Sciatic nerve (tissue), 2 donors: ENCODE data around the gene LONRF2. TPM values are rescaled to one million over a fixed set of nuclear protein-coding genes. Genes with fewer than 3 reads are reported as not detected.

ENCODE experiments used
- ATAC-seq: fragments of 200-7000 bp; cut with Tn5 transposase; one replicate; pipeline ENCODE4 v1.9.1; 2020; ENCODE audit warnings: mild to moderate bottlenecking, moderate library complexity
- DNase-seq: peaks from one replicate; pipeline ENCODE4 v3.0.0-alpha.2; 2020; ENCODE audit warnings: low spot score
- intact Hi-C: fragments of 100-400 bp; cut with DNase I; formaldehyde crosslinking; loops from one replicate; pipeline ENCODE4 v1.14.2; 2022
- total RNA-seq: library from RNA; stranded (reverse); fragmentation: NEBNext Ultra II Directional; extraction: Animal tissue kit (Norgen Biotek cat#: 25700); gene quantifications from one replicate; pipeline ENCODE4 v1.2.1, GENCODE V29; 2021
- donor health status: DM: no; HTN: no; CAD: no.
- donor health status: DM: no; HTN: no; CAD: no.

The LONRF2 gene
- total RNA-seq, 1 donor from 2014 or later, result 11.4 TPM

GRCh38 chr2:100245681-100246080, 76.6 kb downstream of the LONRF2 start:
- ATAC-seq (no peak), DNase-seq (no peak)
- intact Hi-C loops, result no loop called here

DNA sequence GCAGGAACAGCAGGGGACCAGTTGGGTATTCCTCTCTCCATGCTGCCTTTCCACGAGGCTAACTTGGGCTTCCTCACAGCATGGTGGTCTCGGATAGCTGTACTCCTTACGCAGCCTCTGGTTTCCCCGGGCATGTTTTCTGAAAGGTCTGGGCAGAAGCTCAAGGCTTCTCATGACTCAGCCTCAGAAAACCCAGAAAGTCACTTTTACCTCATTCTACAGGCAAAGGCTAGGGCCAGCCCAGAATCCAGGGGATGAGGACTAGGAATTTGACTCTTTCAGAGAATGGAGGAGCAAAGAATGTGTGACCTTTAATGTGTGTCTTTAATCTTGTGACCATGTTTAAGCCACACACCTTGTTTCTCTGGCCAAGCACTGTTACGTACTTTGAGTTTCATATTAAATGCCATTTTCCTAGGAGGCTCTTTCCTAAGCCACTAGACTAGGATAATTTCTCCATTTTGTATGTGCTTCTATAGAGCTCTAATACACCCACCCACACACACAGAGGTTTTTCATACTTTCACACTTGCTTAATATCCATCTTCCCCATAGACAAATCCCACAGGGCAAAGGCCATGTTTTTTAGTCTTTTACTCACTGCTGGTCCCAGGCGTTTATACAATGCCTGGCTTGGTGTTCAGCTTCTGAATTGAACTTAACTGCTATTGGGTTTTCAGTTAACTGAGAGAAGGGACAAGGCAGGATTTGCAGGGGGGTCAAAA, 77.3 kb downstream of the LONRF2 start:
- ATAC-seq (no peak), DNase-seq (no peak)

DNA sequence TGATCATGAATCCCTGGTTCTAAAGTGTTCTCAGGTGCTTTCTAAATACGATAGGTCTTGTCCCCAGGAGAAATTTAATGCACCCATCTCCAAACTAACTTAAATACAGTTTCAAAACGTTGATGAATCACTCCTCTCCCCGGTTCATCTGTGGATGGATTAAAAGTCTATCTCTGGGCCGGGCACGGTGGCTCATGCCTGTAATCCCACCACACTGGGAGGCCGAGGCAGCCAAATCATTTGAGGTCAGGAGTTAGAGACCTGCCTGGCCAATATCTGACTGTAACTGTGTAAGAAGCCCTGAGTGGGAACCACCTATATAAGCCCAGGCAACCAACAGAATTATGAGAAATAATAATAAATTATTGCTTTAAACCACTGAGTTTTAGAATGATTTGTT, 78.7 kb downstream of the LONRF2 start:
- DNase-seq (no peak), ATAC-seq (no peak)
- intact Hi-C loops, result no loop called here

More for the DNA sequence above, 77.3 kb downstream of the LONRF2 start:
- intact Hi-C loops, result no loop called here

DNA sequence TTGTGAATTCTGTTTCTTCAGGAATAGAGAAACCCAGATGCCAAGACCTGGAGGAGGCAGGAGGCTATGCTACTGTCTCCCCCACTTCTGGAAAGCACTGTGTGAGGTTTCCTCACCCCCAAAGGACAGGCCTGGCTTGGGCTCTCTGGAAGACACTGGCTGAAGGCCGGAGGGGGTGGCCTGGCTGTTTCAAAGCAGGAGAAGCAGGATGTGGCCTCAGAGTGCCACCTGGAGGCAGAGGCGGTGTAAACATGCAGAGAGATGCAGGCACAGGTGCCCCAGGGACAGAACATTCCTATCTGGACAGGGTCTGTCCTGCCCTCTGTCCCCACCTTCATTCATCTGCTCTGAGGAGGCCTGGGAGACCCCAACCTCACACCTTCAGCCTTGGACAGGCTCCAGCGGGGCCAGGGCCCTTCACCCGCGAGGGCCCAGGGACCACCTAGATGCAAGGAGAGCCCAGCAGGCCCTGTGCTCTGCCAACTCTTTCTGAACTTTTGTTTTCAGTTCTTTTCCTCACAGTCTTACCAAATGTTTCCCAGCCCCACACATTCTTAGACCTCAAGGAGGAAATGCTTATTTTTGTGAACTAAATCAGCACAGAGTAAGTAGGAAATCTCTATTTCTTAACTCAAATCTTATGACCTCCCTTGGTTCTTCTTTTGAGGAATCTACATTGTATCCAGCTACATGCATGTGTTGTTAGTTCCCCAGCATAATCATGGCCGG, 79.2 kb downstream of the LONRF2 start:
- intact Hi-C loops, result no loop called here
- peak; percentile 85 for ATAC-seq
- peak; percentile 83 for DNase-seq

GRCh38 chr2:100242476-100242875, 79.8 kb downstream of the LONRF2 start:
- ATAC-seq, result peak; percentile 5
- DNase-seq, result no peak
- intact Hi-C loops, result no loop called here

GRCh38 chr2:100241236-100241635, 81.1 kb downstream of the LONRF2 start:
- intact Hi-C loops, result no loop called here
- ATAC-seq (no peak), DNase-seq (no peak)

DNA sequence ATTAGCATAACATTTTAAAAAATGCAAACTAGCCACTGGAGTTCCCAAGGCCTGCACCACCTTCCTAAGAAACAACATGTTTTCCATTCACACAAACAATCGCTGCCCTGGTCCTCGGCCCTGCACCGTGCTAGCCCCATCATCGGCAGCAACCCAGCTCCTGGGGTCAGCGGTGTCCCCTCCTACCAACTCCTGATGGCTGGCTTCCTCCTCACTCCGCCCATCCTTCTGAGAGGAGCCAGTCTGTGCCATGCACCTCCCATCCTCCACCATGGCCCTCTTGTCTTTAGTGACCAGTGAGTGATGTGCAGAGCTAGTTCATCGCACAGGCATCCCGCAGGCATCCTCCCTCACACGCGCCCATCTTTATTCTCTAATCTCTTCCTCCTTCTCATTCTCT, 81.9 kb downstream of the LONRF2 start:
- intact Hi-C loops, result no loop called here
- ATAC-seq, result no peak
- no peak for DNase-seq

DNA sequence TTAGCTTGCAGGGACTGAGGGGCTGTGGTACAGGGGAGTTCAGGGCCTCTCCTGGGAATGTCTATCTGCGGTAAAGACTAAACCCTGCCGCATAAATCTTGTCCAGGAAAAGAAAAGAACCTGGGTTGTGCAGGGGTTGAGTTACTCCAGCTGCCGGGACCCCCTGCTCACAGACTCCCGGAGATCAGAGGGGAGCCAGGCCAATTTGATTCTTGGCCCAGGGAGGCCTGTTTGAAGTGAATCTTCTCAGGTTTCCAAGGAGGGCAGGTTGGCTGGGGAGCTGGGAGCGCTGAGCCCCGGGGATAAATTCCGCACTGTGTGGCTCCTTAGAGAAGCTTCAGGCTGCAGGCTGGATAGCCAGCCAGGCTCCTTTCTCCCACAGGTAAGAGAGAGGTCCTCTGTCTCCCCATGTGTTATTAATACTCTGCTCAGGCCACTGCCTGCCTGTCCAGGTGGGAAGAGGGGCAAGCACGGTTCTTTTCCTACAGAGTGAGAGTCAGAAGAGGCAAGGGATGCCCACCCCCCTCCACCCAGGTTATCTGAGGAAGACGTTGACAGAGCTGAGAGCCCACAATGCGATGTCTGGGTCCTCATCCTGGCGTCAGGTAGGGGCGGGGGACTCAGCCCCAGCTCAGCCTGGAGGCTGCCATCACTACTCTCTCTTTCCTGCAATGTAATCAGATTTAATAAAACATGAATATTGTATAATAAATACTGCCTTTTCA, 82.7 kb downstream of the LONRF2 start:
- ATAC-seq (no peak), DNase-seq (no peak)
- intact Hi-C loops, result no loop called here

GRCh38 chr2:100238471-100238870, 83.8 kb downstream of the LONRF2 start:
- DNase-seq (no peak), ATAC-seq (no peak)
- intact Hi-C loops, result no loop called here

DNA sequence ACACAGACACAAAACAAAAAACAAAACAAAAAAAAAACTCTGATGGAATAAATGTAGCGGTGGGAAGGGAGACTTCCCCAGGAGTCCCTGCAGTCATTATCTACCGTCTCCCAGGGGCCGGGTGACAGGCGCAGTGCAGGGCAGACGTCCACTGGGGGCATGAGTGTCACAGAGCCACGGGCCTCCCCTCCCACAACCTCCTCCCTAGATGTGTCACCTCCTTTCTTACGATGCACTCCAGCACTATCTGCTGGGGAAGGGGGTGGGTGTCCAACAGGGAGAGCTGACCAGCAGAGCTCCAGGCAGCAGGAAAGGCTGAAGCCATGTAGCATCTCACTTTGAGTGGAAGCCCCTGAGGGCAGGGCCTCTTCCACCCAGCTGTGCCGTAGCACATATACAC, 84.5 kb downstream of the LONRF2 start:
- ATAC-seq, result no peak
- DNase-seq, result no peak
- intact Hi-C loops, result no loop called here

DNA sequence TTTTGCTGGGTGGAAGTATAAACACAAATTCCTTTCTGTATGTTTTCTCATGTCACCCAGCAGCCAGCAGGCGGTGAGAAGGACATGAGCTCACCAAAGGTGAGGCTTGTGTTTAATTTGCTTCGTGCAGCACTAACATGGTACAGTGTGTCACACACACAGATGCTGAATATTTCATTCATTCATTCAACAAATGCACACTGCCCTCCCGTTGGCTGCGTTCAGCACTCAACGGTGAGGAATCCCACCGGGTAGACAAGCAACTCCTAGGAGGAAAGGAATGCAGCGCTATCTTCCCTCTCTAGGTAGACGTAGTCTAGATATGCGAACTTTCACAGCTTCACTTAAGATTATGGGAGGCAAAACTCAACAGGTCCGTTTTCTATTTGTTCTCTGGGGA, 85.1 kb downstream of the LONRF2 start:
- ATAC-seq (no peak), DNase-seq (no peak)
- intact Hi-C loops, result no loop called here

GRCh38 chr2:100236166-100236565, 86.1 kb downstream of the LONRF2 start:
- ATAC-seq (no peak), DNase-seq (no peak)
- intact Hi-C loops, result no loop called here

GRCh38 chr2:100235581-100235980, 86.7 kb downstream of the LONRF2 start:
- no peak for ATAC-seq
- intact Hi-C loops, result no loop called here
- no peak for DNase-seq

- ATAC-seq, result peak; percentile 72
- peak; percentile 61 for DNase-seq
- intact Hi-C loops, result no loop called here
Measured at GRCh38 chr2:100235098-100235497, 87.2 kb downstream of the LONRF2 start.

GRCh38 chr2:100234141-100234540, 88.2 kb downstream of the LONRF2 start:
- ATAC-seq (no peak), DNase-seq (no peak)
- intact Hi-C loops, result no loop called here

GRCh38 chr2:100233061-100233460, 89.2 kb downstream of the LONRF2 start:
- intact Hi-C loops, result no loop called here
- ATAC-seq, result no peak
- DNase-seq, result no peak

DNA sequence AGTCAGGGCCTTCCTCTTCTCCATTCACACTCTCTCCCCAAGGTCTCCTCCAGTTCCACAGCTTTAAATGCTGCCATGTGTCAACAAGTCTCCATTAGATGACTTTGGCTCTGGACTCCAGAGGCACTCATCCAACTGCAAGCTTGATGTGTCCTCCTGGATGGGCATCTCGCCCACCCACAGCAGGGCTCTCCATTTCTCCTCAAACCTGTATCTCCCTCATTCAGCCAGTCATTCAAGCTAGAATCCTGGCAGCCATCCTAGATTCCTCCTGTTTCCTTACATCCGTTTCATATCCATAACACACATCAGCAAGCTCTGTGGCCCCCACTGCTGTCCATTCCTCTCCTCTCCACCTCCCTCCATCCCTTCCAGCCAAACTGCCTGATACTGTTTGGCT, 91.5 kb downstream of the LONRF2 start:
- intact Hi-C loops, result no loop called here
- DNase-seq (no peak), ATAC-seq (no peak)

DNA sequence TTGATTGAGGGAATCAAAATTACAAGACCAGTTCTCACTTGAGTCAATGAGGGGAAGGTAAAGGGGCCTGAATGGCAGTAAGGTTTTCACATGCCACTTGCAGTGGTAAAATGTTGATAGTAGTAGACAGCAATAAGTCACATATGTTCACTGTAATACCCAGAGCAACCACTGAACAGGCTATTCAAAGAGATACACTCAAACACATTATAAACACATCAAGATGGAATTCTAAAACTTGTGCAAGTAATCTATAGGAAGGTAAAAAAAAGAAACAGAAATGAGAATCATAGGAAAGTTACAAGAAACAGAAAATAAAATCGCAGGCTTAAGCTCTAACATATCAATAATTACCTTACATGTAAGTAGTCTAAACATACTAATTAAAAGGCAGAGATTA, 93.3 kb downstream of the LONRF2 start:
- intact Hi-C loops, result no loop called here
- ATAC-seq (no peak), DNase-seq (no peak)

DNA sequence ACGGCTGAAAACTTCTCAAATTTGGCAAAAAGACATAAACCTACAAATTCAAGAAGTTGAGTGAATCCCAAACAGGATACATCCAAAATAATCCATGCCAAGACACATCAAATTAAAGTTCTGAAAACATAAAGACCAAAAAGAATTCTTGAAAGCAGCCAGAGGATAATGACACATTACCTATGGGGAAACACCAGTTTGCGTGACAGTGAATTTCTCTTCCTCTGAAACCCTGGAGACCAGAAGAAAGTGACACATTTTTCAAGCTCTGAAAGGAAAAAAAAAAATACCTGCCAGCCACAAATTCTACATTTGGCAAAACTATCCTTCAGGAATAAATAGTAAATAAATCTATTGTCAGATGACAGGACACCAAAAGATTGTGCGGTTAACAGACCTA, 93.9 kb downstream of the LONRF2 start:
- intact Hi-C loops, result no loop called here
- no peak for ATAC-seq
- no peak for DNase-seq
